Karpas-422 (cell line): ENCODE results near the gene FRAS1. TPM values are rescaled to one million over a fixed set of nuclear protein-coding genes. Genes with fewer than 3 reads are reported as not detected.

Experiments
- DNase-seq: peaks from one replicate; pipeline ENCODE4 v3.0.0-alpha.2; 2015
- H2AFZ ChIP-seq: fragments of 200-600 bp; sonication (generic); 2 replicates; pipeline ENCODE4 v1.6.1; 2014; ENCODE audit warnings: antibody characterized with exemption, low read length, mixed read lengths
- H3K27ac ChIP-seq: fragments of 200-600 bp; sonication (generic); 2 replicates; pipeline ENCODE4 v1.5.1; 2014; ENCODE audit warnings: mild to moderate bottlenecking, low read length, moderate library complexity
- H3K27me3 ChIP-seq: fragments of 200-600 bp; sonication (generic); 2 replicates; pipeline ENCODE4 v1.6.1; 2014; ENCODE audit warnings: low read length, mixed read lengths
- H3K36me3 ChIP-seq: fragments of 200-600 bp; sonication (generic); 2 replicates; pipeline ENCODE4 v1.6.1; 2014; ENCODE audit warnings: low read length, mixed read lengths; ENCODE audit not compliant: insufficient read depth
- H3K4me1 ChIP-seq: fragments of 200-600 bp; sonication (generic); 2 replicates; pipeline ENCODE4 v1.6.1; 2014; ENCODE audit warnings: mild to moderate bottlenecking, low read length, mixed read lengths
- H3K4me2 ChIP-seq: fragments of 200-600 bp; sonication (generic); 2 replicates; pipeline ENCODE4 v1.6.1; 2014; ENCODE audit warnings: low read length, low read depth, mild to moderate bottlenecking; ENCODE audit not compliant: poor library complexity, severe bottlenecking
- H3K4me3 ChIP-seq: fragments of 200-600 bp; sonication (generic); 2 replicates; pipeline ENCODE4 v1.5.1; 2014; ENCODE audit warnings: mild to moderate bottlenecking, antibody characterized with exemption, low read length, mixed read lengths
- H3K79me2 ChIP-seq: fragments of 200-600 bp; sonication (generic); 2 replicates; pipeline ENCODE4 v1.6.1; 2014; ENCODE audit warnings: mild to moderate bottlenecking, low read length, mixed read lengths
- H3K9ac ChIP-seq: fragments of 200-600 bp; sonication (generic); 2 replicates; pipeline ENCODE4 v1.6.0; 2014; ENCODE audit warnings: low read length
- H3K9me2 ChIP-seq: fragments of 200-600 bp; sonication (generic), shearing (Covaris generic); replicated peaks from 2 replicates; pipeline ENCODE4 v1.6.0; 2014; ENCODE audit warnings: mild to moderate bottlenecking, low read length, moderate library complexity; ENCODE audit not compliant: insufficient read depth
- H3K9me3 ChIP-seq: fragments of 300-700, 200-600 bp; sonication (generic); 2 replicates; pipeline ENCODE4 v1.6.1; 2014; ENCODE audit warnings: low read length, mixed read lengths
- H4K20me1 ChIP-seq: fragments of 200-600 bp; sonication (generic); 2 replicates; pipeline ENCODE4 v1.6.1; 2014; ENCODE audit warnings: mild to moderate bottlenecking, antibody characterized with exemption, low read length, low read depth; ENCODE audit not compliant: insufficient read depth
- total RNA-seq: library from RNA; depleted of rRNA; stranded (reverse); fragments of >200 nt; shearing (Covaris generic); gene quantifications from 2 replicates; pipeline ENCODE4 v1.2.3, GENCODE V29; 2014; ENCODE audit warnings: low replicate concordance

Gene FRAS1
- total RNA-seq, 1 experiment from 2014 or later = not detected

- Histone ChIP-seq H3K27ac (no peak overlapping the region), H2AFZ (no peak overlapping the region), H4K20me1 (no peaks in the 10 kb centered on the region), H3K9me2 (no peaks in the 10 kb centered on the region), H3K36me3 (no peaks in the 10 kb centered on the region), H3K4me1 (no peaks in the 10 kb centered on the region), H3K27me3 (no peaks in the 10 kb centered on the region), H3K4me2 (no peak overlapping the region), H3K9ac (no peak overlapping the region), H3K4me3 (no peak overlapping the region), H3K79me2 (no peaks in the 10 kb centered on the region), H3K9me3 (no peaks in the 10 kb centered on the region)
- DNase-seq = no peak
These were observed 340.1 kb downstream of the FRAS1 start for GRCh38 chr4:78397292-78397630.

DNA sequence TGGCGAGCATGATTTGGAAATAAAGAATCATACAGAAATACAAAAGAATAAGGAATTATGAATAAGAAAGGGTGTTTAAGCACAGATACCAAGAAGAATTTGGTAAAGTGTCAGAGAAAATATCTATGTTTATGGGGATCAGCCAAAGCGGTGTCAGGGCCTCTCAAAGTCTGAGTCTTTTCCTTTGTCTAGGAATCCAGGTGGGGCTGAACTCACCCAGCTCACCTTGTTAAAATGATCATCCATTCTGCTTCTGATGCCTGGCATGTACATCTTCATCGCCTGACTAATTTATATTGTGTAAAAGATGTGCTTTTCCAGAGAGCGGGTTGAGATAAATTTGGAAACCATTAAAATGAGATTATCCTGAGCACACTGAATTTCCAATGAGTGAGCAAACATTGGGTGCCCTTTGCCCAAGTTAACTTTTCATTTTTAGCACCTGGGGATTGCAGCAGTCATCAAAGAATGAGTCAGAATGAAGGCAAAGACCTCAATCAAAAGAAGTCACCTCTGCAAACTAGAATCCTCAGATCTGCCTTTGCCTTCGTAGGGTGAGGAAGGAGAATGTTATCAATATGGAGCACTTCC, 352.6 kb downstream of the FRAS1 start:
- Histone ChIP-seq H3K27ac (no peak overlapping the region), H2AFZ (no peak overlapping the region), H4K20me1 (no peaks in the 10 kb centered on the region), H3K27me3 (no peaks in the 10 kb centered on the region), H3K9ac (no peak overlapping the region), H3K4me1 (no peaks in the 10 kb centered on the region), H3K9me3 (no peaks in the 10 kb centered on the region), H3K79me2 (no peaks in the 10 kb centered on the region), H3K36me3 (no peaks in the 10 kb centered on the region), H3K4me3 (no peak overlapping the region), H3K4me2 (no peak overlapping the region), H3K9me2 (no peaks in the 10 kb centered on the region)
- DNase-seq = no peak

DNA sequence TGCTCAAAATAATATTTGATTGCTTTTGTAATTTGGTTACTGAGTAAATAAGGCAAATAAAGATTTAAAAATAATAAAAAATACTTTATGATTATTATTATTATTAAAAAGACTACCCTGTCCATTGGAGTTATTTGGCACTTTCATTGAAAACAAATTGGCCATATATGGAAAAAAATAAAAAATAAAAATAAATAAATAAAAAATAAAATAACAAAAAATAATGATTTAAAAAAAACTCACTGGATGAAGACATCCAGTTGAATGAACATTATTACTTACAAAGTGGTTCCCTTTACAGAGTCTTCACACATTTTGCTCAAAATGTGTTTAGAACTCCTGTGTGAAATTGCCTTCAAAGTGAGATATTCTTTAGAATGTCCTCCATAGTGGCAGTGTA, 353.1 kb downstream of the FRAS1 start:
- Histone ChIP-seq H3K79me2 (no peaks in the 10 kb centered on the region), H3K27ac (no peak overlapping the region), H3K9ac (no peak overlapping the region), H3K4me2 (no peak overlapping the region), H3K4me1 (no peaks in the 10 kb centered on the region), H3K36me3 (no peaks in the 10 kb centered on the region), H3K27me3 (no peaks in the 10 kb centered on the region), H4K20me1 (no peaks in the 10 kb centered on the region), H3K4me3 (no peak overlapping the region), H3K9me3 (no peaks in the 10 kb centered on the region), H2AFZ (no peak overlapping the region), H3K9me2 (no peaks in the 10 kb centered on the region)
- no peak for DNase-seq

- Histone ChIP-seq H3K4me2 (no peak overlapping the region), H3K9ac (no peak overlapping the region), H4K20me1 (no peaks in the 10 kb centered on the region), H3K9me2 (no peaks in the 10 kb centered on the region), H3K27ac (no peak overlapping the region), H3K4me1 (no peaks in the 10 kb centered on the region), H3K9me3 (no peaks in the 10 kb centered on the region), H3K27me3 (no peaks in the 10 kb centered on the region), H3K79me2 (no peaks in the 10 kb centered on the region), H3K4me3 (no peak overlapping the region), H2AFZ (no peak overlapping the region), H3K36me3 (no peaks in the 10 kb centered on the region)
- no peak for DNase-seq
These were observed 353.6 kb downstream of the FRAS1 start for GRCh38 chr4:78410676-78411075.

DNA sequence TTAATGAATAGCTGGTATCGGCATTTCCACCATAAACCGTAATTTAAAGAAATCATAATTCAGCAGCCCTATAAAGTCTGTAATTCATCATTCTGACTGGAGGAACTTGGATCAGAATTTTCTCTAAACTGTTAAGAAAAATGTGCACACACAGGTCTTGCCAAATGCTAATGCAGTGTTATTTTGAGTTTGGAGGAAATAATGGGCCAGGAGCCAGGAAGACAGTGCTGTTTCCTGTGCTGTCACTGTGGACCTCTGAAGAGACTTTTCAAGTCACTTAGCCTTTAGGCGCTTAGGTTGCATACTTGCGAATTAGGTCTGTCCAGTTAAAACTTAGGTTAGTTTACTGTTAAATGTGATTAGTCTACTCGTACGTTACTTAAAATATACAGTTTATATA, 357.0 kb downstream of the FRAS1 start:
- H3K36me3 ChIP-seq = no peaks in the 10 kb centered on the region
- H3K9me3 ChIP-seq = no peaks in the 10 kb centered on the region
- H4K20me1 ChIP-seq = no peaks in the 10 kb centered on the region
- H3K9ac ChIP-seq = no peak overlapping the region
- no peak for DNase-seq
- H2AFZ ChIP-seq = no peak overlapping the region
- H3K79me2 ChIP-seq = no peaks in the 10 kb centered on the region
- no peaks in the 10 kb centered on the region for H3K4me1 ChIP-seq
- no peaks in the 10 kb centered on the region for H3K27me3 ChIP-seq
- H3K4me2 ChIP-seq = no peak overlapping the region
- H3K9me2 ChIP-seq = no peaks in the 10 kb centered on the region
- no peak overlapping the region for H3K27ac ChIP-seq
- no peak overlapping the region for H3K4me3 ChIP-seq

DNA sequence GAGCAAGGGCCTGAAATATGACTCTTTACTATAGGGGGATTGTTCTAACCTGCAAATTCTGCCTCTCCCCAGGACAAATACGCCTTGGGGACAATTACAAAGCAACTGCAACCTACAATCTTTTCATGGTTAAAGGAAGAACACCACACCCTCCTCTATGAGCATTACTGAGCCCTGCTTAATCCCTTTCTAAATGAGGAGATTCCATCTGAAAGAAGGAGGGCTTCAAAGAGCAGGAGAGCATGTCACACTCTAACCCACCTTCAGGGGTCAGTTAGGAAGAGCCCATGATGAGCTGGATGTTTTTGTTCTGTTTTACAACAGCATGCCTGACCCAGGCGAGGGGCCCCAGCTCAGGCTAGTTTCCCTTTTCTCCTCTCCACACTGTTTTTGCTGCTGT, 360.5 kb downstream of the FRAS1 start:
- Histone ChIP-seq H3K36me3 (no peaks in the 10 kb centered on the region), H2AFZ (no peak overlapping the region), H3K4me1 (no peaks in the 10 kb centered on the region), H3K9me2 (no peaks in the 10 kb centered on the region), H3K27ac (no peak overlapping the region), H3K9ac (no peak overlapping the region), H3K4me3 (no peak overlapping the region), H3K27me3 (no peaks in the 10 kb centered on the region), H3K79me2 (no peaks in the 10 kb centered on the region), H4K20me1 (no peaks in the 10 kb centered on the region), H3K9me3 (no peaks in the 10 kb centered on the region), H3K4me2 (no peak overlapping the region)
- no peak for DNase-seq

DNA sequence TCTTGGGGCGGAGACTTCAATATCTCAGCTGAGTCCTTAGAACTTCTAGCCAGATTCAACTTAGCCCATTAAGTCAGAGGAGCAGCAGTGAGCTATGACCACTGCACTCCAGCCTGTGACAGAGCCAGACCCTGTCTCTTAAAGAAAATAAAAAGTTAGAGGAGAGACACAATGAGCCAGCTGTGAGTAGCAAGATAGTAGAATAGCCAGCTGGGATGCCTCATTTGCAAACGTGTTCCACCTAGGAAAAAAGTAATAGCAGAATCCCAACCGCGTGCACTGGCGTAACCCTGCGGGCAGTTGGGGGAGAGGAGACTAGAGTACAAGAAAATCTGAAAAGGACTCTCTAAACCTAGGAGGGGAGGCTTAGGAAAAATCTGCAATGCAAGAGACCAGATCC, 361.3 kb downstream of the FRAS1 start:
- Histone ChIP-seq H3K4me3 (no peak overlapping the region), H3K4me1 (no peaks in the 10 kb centered on the region), H3K79me2 (no peaks in the 10 kb centered on the region), H3K27ac (no peak overlapping the region), H3K4me2 (no peak overlapping the region), H3K9me2 (no peaks in the 10 kb centered on the region), H3K9me3 (no peaks in the 10 kb centered on the region), H2AFZ (no peak overlapping the region), H4K20me1 (no peaks in the 10 kb centered on the region), H3K27me3 (no peaks in the 10 kb centered on the region), H3K9ac (no peak overlapping the region), H3K36me3 (no peaks in the 10 kb centered on the region)
- no peak for DNase-seq

- no peaks in the 10 kb centered on the region for H3K79me2 ChIP-seq
- no peaks in the 10 kb centered on the region for H3K9me3 ChIP-seq
- DNase-seq = no peak
- H3K4me3 ChIP-seq = no peak overlapping the region
- H3K27ac ChIP-seq = no peak overlapping the region
- no peak overlapping the region for H3K9ac ChIP-seq
- no peaks in the 10 kb centered on the region for H3K27me3 ChIP-seq
- no peak overlapping the region for H2AFZ ChIP-seq
- H3K36me3 ChIP-seq = no peaks in the 10 kb centered on the region
- H3K4me1 ChIP-seq = no peaks in the 10 kb centered on the region
- H3K9me2 ChIP-seq = no peaks in the 10 kb centered on the region
- H4K20me1 ChIP-seq = no peaks in the 10 kb centered on the region
- H3K4me2 ChIP-seq = no peak overlapping the region
These were observed 366.7 kb downstream of the FRAS1 start for GRCh38 chr4:78423790-78424189.

DNA sequence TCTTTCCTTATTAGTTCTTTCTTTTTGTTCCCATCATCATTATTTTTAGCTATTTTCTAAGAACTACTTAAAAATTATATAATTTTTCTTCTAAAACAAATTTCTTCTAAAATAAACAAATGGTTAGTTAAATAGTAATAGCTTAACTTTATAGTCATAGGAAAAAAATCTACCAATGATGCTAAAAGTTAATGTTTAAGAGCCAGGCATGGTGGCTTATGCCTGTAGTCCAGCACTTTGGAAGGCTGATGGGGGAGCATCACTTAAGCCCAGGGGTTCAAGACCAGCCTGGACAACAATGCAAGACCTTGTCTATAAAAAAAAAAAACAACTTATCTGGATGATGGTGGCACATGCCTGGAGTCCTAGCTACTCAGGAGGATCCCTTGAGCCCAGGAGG, 367.3 kb downstream of the FRAS1 start:
- H3K27me3 ChIP-seq = no peaks in the 10 kb centered on the region
- H3K36me3 ChIP-seq = no peaks in the 10 kb centered on the region
- H2AFZ ChIP-seq = no peak overlapping the region
- no peaks in the 10 kb centered on the region for H3K9me3 ChIP-seq
- no peak overlapping the region for H3K4me2 ChIP-seq
- H3K79me2 ChIP-seq = no peaks in the 10 kb centered on the region
- H3K9me2 ChIP-seq = no peaks in the 10 kb centered on the region
- no peak overlapping the region for H3K4me3 ChIP-seq
- no peak for DNase-seq
- no peaks in the 10 kb centered on the region for H4K20me1 ChIP-seq
- no peaks in the 10 kb centered on the region for H3K4me1 ChIP-seq
- H3K9ac ChIP-seq = no peak overlapping the region
- H3K27ac ChIP-seq = no peak overlapping the region
